Measurements from ENCODE around the gene C5orf58. TPM values are rescaled to one million over a fixed set of nuclear protein-coding genes. Genes with fewer than 3 reads are reported as not detected.

C5orf58 gene
- total RNA-seq, 1 donor from 2014 or later: not detected

GRCh38 chr5:170278611-170279458, 46.0 kb downstream of the C5orf58 start:
- DNase-seq (ENCODE audit: low spot score in 2 of 2) (no peak), FAIRE-seq (no peak)

- DNase-seq (ENCODE audit: low spot score in 2 of 2): no peak
- FAIRE-seq: no peak
These were observed 46.7 kb downstream of the C5orf58 start for GRCh38 chr5:170279459-170279817.

- no peak for DNase-seq (ENCODE audit: low spot score in 2 of 2)
- FAIRE-seq: no peak
These were observed 47.3 kb downstream of the C5orf58 start for GRCh38 chr5:170280011-170280493.

- DNase-seq (ENCODE audit: low spot score in 2 of 2) (no peak), FAIRE-seq (no peak)
These were observed 50.5 kb downstream of the C5orf58 start for GRCh38 chr5:170283296-170283695.

GRCh38 chr5:170284231-170284630, 51.4 kb downstream of the C5orf58 start:
- FAIRE-seq: no peak
- no peak for DNase-seq (ENCODE audit: low spot score in 2 of 2)

GRCh38 chr5:170285181-170285580, 52.4 kb downstream of the C5orf58 start:
- FAIRE-seq: no peak
- no peak for DNase-seq (ENCODE audit: low spot score in 2 of 2)

GRCh38 chr5:170286386-170286925, 53.7 kb downstream of the C5orf58 start:
- FAIRE-seq: no peak

GRCh38 chr5:170287532-170287931, 54.7 kb downstream of the C5orf58 start:
- DNase-seq (ENCODE audit: low spot score in 2 of 2) (no peak), FAIRE-seq (no peak)

More at GRCh38 chr5:170286386-170286925, 53.7 kb downstream of the C5orf58 start:
- no peak for DNase-seq (ENCODE audit: low spot score in 2 of 2)

GRCh38 chr5:170288151-170288550, 55.4 kb downstream of the C5orf58 start:
- FAIRE-seq (no peak), DNase-seq (ENCODE audit: low spot score in 2 of 2) (no peak)

- DNase-seq (ENCODE audit: low spot score in 2 of 2) (no peak), FAIRE-seq (no peak)
These were observed 55.8 kb downstream of the C5orf58 start for GRCh38 chr5:170288551-170288950.

- no peak for DNase-seq (ENCODE audit: low spot score in 2 of 2)
- no peak for FAIRE-seq
These were observed 56.3 kb downstream of the C5orf58 start for GRCh38 chr5:170289121-170289520.

GRCh38 chr5:170289764-170290163, 57.0 kb downstream of the C5orf58 start:
- FAIRE-seq (no peak), DNase-seq (ENCODE audit: low spot score in 2 of 2) (no peak)

GRCh38 chr5:170290498-170290897, 57.7 kb downstream of the C5orf58 start:
- DNase-seq (ENCODE audit: low spot score in 2 of 2): no peak
- FAIRE-seq: no peak

- DNase-seq (ENCODE audit: low spot score in 2 of 2) (no peak), FAIRE-seq (no peak)
These were observed 59.7 kb downstream of the C5orf58 start for GRCh38 chr5:170292179-170293104.

- no peak for FAIRE-seq
- DNase-seq (ENCODE audit: low spot score in 2 of 2): no peak
These were observed 60.5 kb downstream of the C5orf58 start for GRCh38 chr5:170293273-170293672.

- FAIRE-seq (no peak), DNase-seq (ENCODE audit: low spot score in 2 of 2) (no peak)
These were observed 61.3 kb downstream of the C5orf58 start for GRCh38 chr5:170294057-170294456.

GRCh38 chr5:170294556-170294955, 61.8 kb downstream of the C5orf58 start:
- FAIRE-seq (no peak), DNase-seq (ENCODE audit: low spot score in 2 of 2) (no peak)
